Uterus (tissue), 4 donors: ENCODE measurements around the gene FLNA. TPM values are rescaled to one million over a fixed set of nuclear protein-coding genes. Genes with fewer than 3 reads are reported as not detected.

Experiments used
- DNase-seq, 2 donors: peaks; one replicate each; pipeline ENCODE4 v3.0.0-alpha.2; 2019 to 2020
- H3K27ac ChIP-seq, 2 donors: fragments of 200-600 bp; sonication (generic); 1 replicate in 1 of 2; 2 replicates in 1 of 2; pipeline ENCODE4 v1.5.1; 2016 to 2018
- H3K27me3 ChIP-seq, 2 donors: fragments of 200-600 bp; sonication (generic); one replicate each; pipeline ENCODE4 v1.5.1; 2018 to 2019; ENCODE audit warnings: control low read depth in 1 of 2
- H3K36me3 ChIP-seq, 2 donors: fragments of 200-600 bp; sonication (generic); one replicate each; pipeline ENCODE4 v1.5.1; 2019; ENCODE audit warnings: control low read depth in 1 of 2
- H3K4me1 ChIP-seq, 2 donors: fragments of 200-600 bp; sonication (generic); one replicate each; pipeline ENCODE4 v1.5.1; 2018 to 2019; ENCODE audit warnings: control low read depth in 1 of 2
- H3K4me3 ChIP-seq, 2 donors: fragments of 200-600 bp; sonication (generic); 1 replicate in 1 of 2; 2 replicates in 1 of 2; pipeline ENCODE4 v1.5.1; 2018 to 2019; ENCODE audit warnings: mild to moderate bottlenecking in 1 of 2
- H3K9me3 ChIP-seq, 2 donors: fragments of 200-600 bp; sonication (generic); one replicate each; pipeline ENCODE4 v1.5.1; 2019; ENCODE audit warnings: control low read depth in 1 of 2
- POLR2A ChIP-seq, 2 donors: fragments of 450-650 bp; IDR thresholded peaks; one replicate each; pipeline ENCODE4 v1.6.1; 2016; ENCODE audit warnings: antibody characterized with exemption in 2 of 2, mild to moderate bottlenecking in 1 of 2, moderate library complexity in 1 of 2
- intact Hi-C: fragments of 100-400 bp; cut with DNase I; formaldehyde crosslinking; loops from one replicate; pipeline ENCODE4 v1.15.1; 2023; ENCODE audit warnings: low total_unique reads
- total RNA-seq, 4 donors: library from RNA; depleted of rRNA in 3 of 4; stranded (reverse); fragments of >200 nt in 3 of 4; gene quantifications; one replicate each; pipeline versions ENCODE4 v1.1.0 to v1.2.4, GENCODE V29; 2014 to 2023
- TF ChIP-seq, protein P1 (sequence below), 4 experiments: fragments of 200-600 bp in 2 of 4; fragments of 450-650 bp in 2 of 4; sonication (generic) in 2 of 4; IDR thresholded peaks; one replicate each; pipeline ENCODE4 v1.5.1; 2016 to 2019; ENCODE audit warnings: antibody characterized with exemption in 4 of 4, mild to moderate bottlenecking in 2 of 4, moderate library complexity in 1 of 4
- donor health status: DM: yes; HTN: yes; CAD: no.

The FLNA gene
- total RNA-seq, 4 donors from 2014 or later: 1,067 to 4,271 (median 2,911) TPM

DNA sequence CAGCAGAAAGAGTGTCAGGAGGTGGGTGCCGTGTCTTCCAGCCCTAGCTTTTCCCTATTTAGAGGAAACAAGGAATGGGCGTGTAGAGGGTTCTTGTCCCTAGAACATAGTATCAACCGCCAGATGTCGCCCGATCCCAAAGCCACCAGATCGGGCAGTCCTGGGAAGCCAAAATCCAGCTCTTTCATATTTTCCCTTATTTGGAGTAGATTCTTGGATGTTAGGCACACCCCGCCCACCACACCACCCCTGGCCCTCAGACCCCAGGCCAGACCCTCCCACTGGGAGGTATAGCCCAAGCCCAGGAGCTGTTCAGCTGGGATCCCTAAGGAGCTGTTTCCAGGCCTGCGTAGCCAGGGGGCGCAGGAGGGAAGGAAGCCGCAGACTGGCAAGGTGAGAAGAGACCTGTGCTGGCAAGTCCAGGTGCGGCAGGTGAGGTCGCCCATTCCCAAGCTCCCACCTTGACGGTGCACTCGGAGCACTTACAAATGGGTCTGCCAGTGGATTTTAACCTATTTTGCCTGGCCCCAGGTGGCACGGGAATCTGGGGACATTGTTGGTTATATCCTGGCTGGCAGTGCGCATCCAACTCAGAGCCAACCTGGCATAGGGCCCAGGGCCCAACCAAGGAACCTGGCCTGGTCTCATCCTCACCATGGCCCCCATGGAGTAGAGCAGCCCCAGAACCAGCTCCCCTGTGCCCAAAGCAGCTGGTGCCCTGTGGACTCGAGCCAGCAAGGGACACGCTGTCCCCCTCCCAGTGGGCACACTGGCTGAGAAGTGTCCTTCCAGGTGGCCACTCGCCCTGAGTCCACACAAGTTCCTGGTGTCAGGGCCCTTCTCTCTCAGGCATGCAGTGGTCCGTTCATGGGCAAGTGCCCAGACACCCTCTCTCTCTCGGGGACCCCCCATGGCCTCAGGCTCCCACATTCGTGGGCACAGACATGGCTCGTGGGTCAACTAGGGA is 811 bp downstream of the FLNA start:
- no peaks in the 10 kb centered on the region for H3K36me3 ChIP-seq
- intact Hi-C loops: no loop called here
- H3K9me3 ChIP-seq: no peaks in the 10 kb centered on the region
- H3K4me1 ChIP-seq: peaks cover 0 to under 1% of the 10 kb centered on the region in 2 donors
- DNase-seq: peak; percentile 69 to 78
- H3K4me3 ChIP-seq: peak overlapping the region; percentile 56 to 64
- H3K27me3 ChIP-seq: no peaks in the 10 kb centered on the region
- peak; percentile 33 to 49 for TF ChIP-seq POLR2A (IDR thresholded peaks at IDR 0.05)
- TF ChIP-seq, protein P1, sequence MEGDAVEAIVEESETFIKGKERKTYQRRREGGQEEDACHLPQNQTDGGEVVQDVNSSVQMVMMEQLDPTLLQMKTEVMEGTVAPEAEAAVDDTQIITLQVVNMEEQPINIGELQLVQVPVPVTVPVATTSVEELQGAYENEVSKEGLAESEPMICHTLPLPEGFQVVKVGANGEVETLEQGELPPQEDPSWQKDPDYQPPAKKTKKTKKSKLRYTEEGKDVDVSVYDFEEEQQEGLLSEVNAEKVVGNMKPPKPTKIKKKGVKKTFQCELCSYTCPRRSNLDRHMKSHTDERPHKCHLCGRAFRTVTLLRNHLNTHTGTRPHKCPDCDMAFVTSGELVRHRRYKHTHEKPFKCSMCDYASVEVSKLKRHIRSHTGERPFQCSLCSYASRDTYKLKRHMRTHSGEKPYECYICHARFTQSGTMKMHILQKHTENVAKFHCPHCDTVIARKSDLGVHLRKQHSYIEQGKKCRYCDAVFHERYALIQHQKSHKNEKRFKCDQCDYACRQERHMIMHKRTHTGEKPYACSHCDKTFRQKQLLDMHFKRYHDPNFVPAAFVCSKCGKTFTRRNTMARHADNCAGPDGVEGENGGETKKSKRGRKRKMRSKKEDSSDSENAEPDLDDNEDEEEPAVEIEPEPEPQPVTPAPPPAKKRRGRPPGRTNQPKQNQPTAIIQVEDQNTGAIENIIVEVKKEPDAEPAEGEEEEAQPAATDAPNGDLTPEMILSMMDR (IDR thresholded peaks at IDR 0.05): peak in 3 of 4 experiments; percentile 51 to 58 (median 56)
- H3K27ac ChIP-seq: peak overlapping the region; percentile 95 to 98

DNA sequence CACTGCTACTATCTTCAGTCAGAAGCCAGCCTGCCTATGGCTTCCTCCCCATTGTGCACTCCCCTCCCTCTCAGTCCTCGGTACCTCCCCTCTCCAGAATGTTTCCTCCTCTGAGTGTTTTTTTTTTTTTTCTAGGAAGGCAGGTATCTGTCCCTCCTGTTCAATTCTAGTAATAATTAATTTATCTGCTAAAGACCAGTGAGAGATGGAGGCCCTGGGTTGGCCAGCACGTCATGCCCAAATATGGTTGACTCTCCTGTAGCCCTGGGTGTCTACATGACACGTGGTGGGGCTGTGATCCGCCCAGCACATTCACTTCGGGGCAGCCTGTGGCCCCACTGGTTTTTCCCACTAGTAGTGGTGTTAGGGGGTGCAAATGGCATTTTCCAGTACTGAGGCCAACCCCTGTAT is 1.8 kb downstream of the FLNA start:
- H3K4me1 ChIP-seq: peaks cover 0 to 10% of the 10 kb centered on the region in 2 donors
- peak overlapping the region; percentile 56 to 64 for H3K4me3 ChIP-seq
- DNase-seq: peak in 1 of 2 donors; percentile 51
- peak overlapping the region; percentile 95 to 98 for H3K27ac ChIP-seq
- intact Hi-C loops: no loop called here
- H3K36me3 ChIP-seq: no peaks in the 10 kb centered on the region
- H3K27me3 ChIP-seq: no peaks in the 10 kb centered on the region
- TF ChIP-seq POLR2A (IDR thresholded peaks at IDR 0.05): no peak
- TF ChIP-seq, protein P1 (IDR thresholded peaks at IDR 0.05): no peak
- H3K9me3 ChIP-seq: no peaks in the 10 kb centered on the region

DNA sequence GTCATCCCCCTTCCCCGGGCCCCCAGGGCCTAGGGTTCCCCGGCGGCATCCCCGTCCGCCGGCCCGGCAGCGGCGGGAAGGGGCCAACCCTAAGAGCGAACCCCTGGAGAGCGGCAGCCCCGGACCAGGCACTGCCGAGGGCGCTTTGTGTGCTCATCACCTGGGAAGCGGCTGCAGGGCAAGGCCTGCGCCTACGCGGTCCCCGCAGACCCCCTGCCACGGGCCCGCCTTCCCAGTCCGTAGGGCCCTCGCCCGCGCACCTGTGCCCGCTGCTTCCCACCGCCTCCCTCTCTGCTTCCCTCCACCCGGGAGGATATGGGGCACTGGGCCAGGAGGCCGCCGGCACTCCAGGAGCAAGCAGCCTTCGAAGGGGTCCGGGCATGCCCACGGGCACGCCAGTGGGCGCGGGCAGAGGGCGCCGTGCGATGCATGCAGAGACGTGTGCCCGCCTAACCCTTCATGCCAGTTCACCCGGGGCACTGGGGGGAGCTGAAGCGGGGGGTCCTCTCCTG is 2.6 kb downstream of the FLNA start:
- H3K27me3 ChIP-seq: no peaks in the 10 kb centered on the region
- H3K36me3 ChIP-seq: no peaks in the 10 kb centered on the region
- intact Hi-C loops: no loop called here
- DNase-seq: peak in 1 of 2 donors; percentile 49
- H3K27ac ChIP-seq: peak overlapping the region; percentile 95 to 98
- TF ChIP-seq POLR2A (IDR thresholded peaks at IDR 0.05): no peak
- TF ChIP-seq, protein P1 (IDR thresholded peaks at IDR 0.05): no peak
- H3K4me1 ChIP-seq: peaks cover 0 to 12% of the 10 kb centered on the region in 2 donors
- peak overlapping the region; percentile 56 to 64 for H3K4me3 ChIP-seq
- no peaks in the 10 kb centered on the region for H3K9me3 ChIP-seq

DNA sequence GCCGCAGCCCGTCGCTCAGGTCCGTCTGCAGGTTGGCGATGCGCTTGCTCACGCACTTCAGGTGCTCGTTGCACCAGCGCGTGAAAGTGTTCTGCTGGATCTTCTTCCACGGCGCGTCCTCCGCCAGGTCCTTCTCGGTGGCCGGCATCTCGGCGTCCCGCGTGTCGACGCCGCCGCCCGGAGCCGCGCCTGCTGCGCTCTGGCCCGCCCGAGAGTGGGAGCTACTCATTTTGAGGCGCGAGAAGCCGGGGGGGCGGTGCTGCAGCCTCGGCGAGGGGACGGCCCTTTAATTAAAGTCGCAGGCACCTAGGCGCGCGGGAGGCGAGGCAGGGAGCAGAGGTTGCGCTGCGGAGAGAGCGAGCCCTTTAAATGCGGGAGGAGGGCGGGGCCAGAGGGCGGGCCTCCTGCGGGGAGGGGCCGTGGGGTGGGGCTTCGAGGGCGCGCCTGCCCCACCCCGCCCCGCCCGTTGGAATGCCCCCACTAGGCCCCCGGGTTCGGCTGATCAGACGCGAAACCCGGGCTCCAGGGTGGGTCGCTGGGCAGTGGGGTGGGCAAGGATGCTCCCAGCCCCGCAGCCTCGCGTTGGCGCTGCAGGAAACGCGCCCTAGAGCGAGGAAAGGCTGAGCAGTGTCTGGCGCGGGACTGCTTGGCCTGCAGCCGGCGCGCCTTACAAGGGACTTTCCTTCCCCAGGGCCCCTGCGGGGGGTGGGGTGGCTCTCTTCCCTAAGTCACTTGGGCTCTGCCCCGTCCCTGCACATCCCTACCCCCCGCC is 3.2 kb downstream of the FLNA start:
- peak; percentile 92 to 95 for TF ChIP-seq POLR2A (IDR thresholded peaks at IDR 0.05)
- TF ChIP-seq, protein P1 (IDR thresholded peaks at IDR 0.05): peak in 1 of 4 experiments; percentile 19
- intact Hi-C loops: no loop called here
- Histone ChIP-seq H3K4me1 (peaks cover 0 to 12% of the 10 kb centered on the region in 2 donors), H3K9me3 (no peaks in the 10 kb centered on the region), H3K27me3 (no peaks in the 10 kb centered on the region), H3K4me3 (peak overlapping the region; percentile 56 to 64), H3K36me3 (no peaks in the 10 kb centered on the region), H3K27ac (peak overlapping the region; percentile 95 to 98)
- peak; percentile 91 to 95 for DNase-seq
